Measurements from ENCODE around the gene TNFRSF14.

Gene TNFRSF14

GRCh38 chr1:2589431-2590232 is 33.5 kb downstream of the TNFRSF14 start:
- DNase-seq = no peak

DNA sequence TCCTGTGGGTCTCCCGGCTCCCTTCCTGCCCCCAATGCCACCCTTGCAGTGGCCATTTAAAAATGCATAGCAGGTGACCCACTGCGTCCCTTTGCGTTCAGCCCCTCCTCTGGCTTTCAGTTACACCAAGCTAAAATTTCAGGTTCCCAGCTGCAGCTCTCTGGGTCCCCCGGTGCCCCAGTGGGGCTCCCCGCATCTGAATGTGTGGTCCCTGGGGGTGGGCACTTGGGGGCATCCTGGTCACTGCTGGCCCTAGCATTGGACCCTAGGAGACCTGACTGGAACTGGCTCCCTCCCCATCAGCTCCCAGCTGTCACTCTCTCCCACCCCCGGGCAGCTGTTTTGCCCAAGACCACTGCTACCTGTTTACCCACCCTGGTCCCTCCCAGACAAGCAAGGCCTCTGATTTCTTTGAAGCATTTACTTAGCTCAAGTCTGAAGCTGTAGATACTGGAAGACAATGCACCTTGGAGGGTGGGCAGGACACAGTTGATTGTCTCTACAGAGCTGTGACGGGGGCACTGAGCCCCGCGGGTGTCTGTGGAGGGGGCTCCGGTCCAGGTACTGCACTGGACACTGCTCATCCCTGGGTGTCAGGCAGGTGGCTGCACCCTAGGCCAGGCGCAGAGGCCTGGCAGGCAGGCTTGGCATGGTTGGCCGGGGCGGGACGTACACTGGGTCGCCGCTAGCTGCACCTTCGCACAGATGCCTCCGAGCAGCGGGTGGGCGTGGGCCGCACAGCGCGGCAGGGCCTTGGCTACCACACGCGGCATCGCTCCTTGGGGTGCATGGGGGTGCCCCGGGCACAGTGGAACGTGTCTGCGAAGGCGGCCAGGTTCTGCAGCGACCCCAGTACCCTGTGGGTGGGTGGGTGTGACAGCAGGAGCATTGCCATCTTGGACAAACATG is 34.3 kb downstream of the TNFRSF14 start:
- DNase-seq = no peak

GRCh38 chr1:2591233-2591580 is 35.0 kb downstream of the TNFRSF14 start:
- no peak for DNase-seq

- no peak for DNase-seq
These were observed 35.5 kb downstream of the TNFRSF14 start for GRCh38 chr1:2591581-2592261.

DNA sequence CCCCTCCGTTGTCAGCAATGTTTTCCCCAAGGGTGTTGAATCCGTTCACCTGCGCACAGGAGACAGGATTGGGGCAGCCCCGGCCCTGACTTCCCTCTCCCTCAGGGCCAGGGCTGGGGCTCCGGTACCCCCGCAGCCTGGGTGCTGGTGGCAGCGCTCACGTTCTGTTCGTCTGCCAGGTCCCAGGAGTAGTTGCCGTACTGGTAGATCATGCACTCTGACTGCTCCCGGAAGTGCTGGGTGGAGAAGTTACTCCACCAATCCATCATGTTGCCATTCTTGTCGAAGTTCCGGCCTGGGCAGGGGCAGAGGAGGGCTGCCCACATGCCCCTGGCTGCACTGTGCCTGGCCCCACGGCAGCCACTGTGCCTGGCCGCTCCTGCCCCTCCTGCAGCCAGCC is 36.5 kb downstream of the TNFRSF14 start:
- no peak for DNase-seq

DNA sequence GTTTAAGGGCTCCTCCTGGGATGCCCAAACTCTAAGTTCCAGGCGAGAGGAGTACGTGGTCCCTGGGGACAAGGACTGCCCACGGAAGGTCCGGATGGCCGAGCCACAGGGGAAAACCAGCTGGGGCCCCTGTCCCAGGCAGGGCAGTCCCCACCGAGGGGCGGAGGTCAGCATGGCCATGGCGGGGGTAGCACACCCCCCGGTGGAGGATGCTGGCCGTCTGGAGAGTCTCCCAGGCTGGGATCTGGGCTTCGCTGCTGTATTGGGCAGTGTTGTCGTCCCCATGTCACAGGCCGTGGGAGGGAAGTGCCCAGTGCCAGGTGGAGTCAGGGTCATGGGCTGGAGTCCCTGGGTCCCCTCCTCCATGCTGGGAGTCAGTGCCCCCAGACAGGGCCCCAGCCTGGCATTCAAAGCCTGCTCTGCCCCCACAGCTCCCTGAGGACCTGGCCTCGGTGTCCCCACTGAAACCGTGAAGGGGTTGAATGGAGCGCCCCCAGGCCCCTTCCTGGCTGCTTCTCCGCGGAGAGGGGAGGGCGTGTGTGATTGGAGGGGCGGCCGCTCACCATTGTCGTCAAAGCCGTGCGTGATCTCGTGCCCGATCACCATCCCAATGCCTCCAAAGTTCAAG is 37.2 kb downstream of the TNFRSF14 start:
- DNase-seq = no peak

- no peak for DNase-seq
These were observed 38.0 kb downstream of the TNFRSF14 start for GRCh38 chr1:2594001-2594640.

DNA sequence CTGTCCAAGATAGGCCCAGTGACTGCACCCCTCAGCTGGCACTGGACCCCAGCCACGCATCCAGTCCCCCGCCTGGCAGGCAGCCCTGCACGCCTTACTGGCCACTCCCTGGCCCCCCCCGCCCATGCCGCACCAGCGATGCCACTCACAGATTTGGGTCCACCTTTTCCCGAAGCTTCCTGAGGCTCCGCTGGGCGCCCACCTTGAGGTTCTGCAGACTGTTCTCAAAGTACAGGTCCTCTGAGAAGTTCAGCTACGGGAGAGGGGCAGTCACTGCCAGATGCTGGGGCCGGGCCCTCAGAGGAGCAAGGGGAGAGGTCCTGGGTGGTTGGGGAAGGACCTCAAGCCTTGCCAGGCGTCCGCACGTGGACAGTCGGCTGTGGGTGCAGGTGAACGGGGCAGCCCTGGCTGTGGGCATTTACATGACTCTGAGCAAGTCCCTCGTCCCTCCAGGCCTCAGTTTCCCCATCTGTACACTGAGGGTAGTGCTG is 38.5 kb downstream of the TNFRSF14 start:
- no peak for DNase-seq

DNA sequence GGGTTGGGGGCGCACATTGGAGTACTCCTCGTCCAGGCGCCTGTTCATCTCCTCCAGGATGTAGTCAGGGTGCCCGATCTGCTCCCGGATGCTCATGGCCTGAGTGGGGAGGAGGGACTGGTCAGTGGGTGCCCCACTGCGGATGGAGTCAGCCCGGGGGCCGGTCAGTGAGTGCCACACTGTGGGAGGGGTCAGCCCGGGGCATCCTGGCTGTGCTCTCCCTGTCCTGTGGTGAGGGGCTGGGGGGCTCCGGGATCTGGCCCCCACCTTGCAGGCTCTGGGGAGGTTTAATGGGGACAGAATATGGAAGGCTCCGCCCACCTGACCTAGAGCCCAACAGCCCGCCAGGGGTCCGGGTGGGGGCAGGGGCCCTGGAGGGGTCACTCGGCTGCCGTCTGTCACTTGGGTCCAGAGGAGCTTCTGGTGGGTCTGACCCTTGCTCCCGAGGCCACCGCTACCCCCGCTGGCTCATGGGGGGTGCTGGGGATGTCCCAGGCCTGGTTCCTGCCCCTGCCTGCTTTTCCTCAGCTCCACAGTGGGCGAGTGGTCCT is 39.2 kb downstream of the TNFRSF14 start:
- DNase-seq = no peak

DNA sequence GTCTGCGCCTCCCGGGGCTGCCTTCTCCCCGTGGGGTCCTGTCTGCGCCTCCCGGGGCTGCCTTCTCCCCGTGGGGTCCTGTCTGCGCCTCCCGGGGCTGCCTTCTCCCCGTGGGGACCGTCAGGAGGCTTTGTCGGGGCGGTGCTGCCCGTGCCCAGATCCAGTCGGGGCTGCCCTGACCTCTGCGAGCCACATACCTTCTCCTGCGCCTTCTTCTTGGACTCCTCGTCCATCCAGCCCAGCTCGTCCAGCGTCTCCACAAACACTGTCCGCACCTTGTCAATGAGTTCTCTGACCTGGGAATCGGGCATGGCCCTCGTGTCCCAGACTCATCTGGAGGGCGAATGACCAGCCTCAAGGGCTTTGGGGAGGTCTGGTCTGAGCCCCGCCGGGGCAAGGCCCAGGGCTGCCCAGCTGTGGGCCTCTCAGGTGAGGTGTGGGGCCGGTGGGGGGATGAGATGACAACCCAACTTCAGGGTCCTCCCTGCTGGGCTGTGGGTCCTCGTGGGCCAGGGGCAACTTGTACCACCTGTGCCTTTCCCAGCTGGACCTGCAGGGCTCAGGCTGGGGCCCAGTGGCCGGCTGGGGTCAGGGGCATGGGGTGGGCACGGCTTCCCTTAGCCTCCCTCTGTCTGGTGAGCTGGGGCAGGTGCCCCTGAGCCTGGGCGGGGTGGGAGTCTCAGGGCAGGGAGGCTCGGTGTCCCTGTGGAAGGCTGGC is 39.8 kb downstream of the TNFRSF14 start:
- DNase-seq = no peak

DNA sequence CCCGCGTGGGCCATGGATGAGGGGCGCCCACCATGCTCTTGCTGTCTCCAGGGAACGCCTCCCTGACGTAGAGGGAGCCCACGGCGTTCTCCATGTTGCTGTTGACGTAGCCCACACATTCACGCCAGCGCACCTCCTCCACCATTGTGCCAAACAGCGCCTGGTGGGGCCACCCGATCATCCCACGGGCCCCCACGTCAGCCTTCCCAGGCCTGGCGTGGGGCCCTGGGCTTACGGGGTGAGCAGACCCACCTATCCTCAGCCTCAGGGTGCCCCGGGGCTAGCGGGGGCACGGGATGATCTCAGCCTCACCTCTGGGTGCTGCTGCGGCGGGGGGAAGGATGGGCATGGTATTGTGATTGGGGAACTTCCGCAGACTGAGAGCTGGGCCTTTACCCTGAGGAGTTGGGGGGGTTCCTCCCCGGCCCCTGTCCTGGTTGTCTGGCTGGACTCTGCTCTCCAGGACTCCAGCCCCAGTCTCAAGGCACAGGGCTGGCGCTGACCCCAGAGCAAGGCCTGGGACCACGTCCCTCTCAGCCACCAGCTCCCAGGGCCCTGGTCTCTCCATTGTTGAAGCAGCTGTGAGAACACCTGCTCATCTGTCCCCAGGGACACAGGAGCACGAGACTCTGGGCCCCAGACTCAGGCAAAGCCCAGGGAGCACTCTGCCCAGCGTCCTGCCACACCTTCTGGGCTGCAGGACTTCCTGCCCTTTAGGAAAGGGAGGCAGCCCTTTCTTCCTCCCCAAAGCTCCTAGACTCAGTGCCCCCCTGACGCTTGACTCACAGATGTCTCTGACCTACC is 40.6 kb downstream of the TNFRSF14 start:
- DNase-seq = no peak

DNA sequence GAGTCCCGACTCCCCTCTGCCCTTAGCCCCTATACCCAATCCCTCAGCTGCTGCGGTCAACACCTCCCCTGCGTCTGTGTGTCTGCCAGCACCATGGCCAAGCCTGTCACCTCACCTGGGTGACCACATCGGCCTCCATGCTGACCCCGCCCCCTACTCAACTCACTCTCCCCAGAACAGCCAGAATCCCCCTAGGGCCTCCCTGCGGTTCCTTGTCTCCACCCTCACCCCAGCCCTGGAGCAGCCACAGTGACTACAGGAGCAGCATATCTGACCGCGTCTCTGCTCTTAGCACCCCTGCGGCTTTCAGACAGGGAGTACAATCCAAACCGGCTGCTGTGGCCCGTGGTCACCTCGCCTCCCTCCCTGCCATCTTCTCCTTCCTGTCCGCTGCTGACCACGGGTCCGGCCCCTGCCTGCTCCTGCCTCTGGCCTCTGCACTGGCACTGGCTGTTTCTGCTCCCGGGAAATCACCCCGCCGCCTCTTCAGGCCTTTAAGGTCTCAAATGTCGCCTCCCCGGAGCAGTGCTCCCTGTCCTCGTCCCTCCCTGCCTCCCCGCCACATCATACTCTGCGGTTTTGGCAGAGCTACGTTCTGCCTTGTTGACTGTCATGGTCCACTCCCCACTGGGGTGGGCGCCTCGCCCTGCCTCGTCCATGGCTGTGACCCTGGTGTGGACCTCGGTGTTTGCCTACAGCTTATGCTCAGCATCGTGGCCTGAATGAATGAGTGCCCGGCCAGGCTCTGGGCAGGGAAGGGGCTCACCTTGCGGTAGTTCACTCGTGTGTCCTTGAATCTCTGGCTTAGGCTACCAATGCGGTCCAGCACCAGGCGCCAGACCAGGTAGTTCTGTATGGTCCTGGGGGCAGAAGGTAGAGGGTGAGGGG is 41.5 kb downstream of the TNFRSF14 start:
- no peak for DNase-seq

- DNase-seq = no peak
These were observed 42.3 kb downstream of the TNFRSF14 start for GRCh38 chr1:2598329-2598931.

- no peak for DNase-seq
These were observed 45.6 kb downstream of the TNFRSF14 start for GRCh38 chr1:2601721-2602303.

DNA sequence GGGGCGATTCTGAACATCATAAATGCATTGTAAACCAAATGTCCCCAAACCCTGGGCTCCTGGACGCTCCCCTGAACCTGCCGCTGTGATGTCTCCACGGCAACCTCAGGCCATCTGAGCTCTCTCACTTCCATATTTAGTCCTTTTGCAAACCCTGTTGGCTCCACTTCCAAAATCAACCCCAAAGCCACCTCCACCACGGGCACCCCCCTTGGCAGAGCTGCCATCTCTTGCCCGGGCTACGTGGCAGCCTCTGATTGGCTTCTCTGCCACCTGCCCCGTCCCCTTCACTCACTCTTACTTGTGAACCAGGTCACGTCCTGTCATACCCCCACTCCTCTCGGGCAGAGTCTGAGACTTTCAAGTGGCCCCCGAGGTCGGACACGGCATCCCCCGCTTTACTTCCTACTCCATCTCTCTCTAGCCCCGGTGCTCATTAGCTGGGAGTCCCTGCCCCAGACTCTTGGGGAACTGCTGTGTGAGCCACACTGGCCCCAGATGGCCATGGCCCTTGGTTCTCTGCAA is 46.2 kb downstream of the TNFRSF14 start:
- no peak for DNase-seq

DNA sequence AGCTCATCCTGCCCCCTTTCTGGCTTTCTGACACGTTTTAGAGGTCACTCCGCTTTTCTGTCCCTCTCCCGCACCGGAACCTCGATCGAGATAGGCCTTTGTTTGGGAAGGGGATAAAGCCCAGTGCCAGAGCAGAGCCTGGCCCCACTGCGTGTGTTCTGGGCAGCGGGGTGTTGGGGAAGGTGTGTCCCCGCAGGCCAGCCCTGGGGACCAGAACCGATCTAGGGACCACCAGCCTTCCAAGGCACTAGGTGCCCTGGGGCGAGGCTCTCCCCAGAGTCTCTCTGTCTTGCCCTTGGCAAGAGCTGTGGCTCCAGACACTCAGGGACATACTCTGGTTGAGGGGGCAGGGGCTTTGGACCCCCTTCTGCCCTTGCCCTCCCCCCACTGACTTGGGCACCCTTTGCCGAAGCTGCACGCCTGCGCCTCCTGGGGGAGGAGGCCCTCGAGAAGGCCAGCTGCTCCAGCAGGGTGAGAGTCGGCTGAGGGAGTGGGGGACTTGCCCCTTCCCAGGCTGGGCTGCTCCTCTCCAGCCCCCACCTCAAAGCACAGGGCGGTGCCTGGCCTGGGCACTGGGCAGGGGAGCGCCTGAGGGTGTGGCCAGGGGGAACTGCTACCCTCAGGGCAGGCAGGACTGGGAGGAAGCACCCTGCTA is 46.8 kb downstream of the TNFRSF14 start:
- DNase-seq = no peak

- DNase-seq = no peak
These were observed 47.5 kb downstream of the TNFRSF14 start for GRCh38 chr1:2603521-2604155.
